ENCODE data around the gene DDX21. TPM values are rescaled to one million over a fixed set of nuclear protein-coding genes. Genes with fewer than 3 reads are reported as not detected.
A peak's percentile ranks its signal among the peaks of the same experiment; 100 is the strongest.

Gene DDX21
- total and polyA plus RNA-seq, 9 of the 15 experiments (the other 6 are each of a cell fraction or from before 2014, with no cell fraction given): 143 to 365 (median 281) TPM

- TF ChIP-seq MGA (IDR thresholded peaks at IDR 0.05) (no peak), ELF4 (CRISPR knock-in tag; IDR thresholded peaks at IDR 0.05) (no peak), TBL1XR1 (IDR thresholded peaks at IDR 0.05; ENCODE audit: low read length in 2 of 2) (no peak), PHB2 (IDR thresholded peaks at IDR 0.05; ENCODE audit: low read depth) (no peak), ZFX (CRISPR knock-in tag; IDR thresholded peaks at IDR 0.05) (no peak), DEAF1 (CRISPR knock-in tag; IDR thresholded peaks at IDR 0.05) (no peak), POLR2H (tag; IDR thresholded peaks at IDR 0.05; ENCODE audit: low read depth) (0 out of 2 replicates have a peak, but pooled peaks have one; percentile 1), XRCC3 (IDR thresholded peaks at IDR 0.05) (no peak), DNMT1 (IDR thresholded peaks at IDR 0.05) (0 out of 2 replicates have a peak, but pooled peaks have one; percentile 1)
Measured at GRCh38 chr10:68957654-68958053, 1.7 kb downstream of the DDX21 start (continued).

All from K562 (cell line).